Ramos (cell line): ENCODE results near the gene RLIM.
"Not testable (repeated sequence)": the region's sequence is repeated elsewhere in the genome, so short reads cannot be mapped to it uniquely, and the experiment has no call there.

Experiments used
- in situ Hi-C: fragments of 300-500 bp; cut with MboI; formaldehyde crosslinking; loops from one replicate; pipeline ENCODE4 v1.14.3; 2022; ENCODE audit warnings: low sequenced_read_pairs; ENCODE audit not compliant: unreplicated experiment

The RLIM gene

GRCh38 chrX:74614093-74614909 is at the start of gene RLIM:
RLIM (minus strand) TSS chrX:74614624; CDS start chrX:74595977, 18,647 bp downstream.
- in situ Hi-C loops, result no loop called here

- in situ Hi-C loops, result no loop called here
These were observed 41.8 kb upstream of the RLIM start for GRCh38 chrX:74656079-74656745.

- in situ Hi-C loops, result not testable (repeated sequence)
These were observed 40.5 kb upstream of the RLIM start for GRCh38 chrX:74654953-74655352.

GRCh38 chrX:74636749-74637314 is 22.4 kb upstream of the RLIM start:
- in situ Hi-C loops, result no loop called here

GRCh38 chrX:74613370-74614092 is 893 bp downstream of the RLIM start:
- in situ Hi-C loops, result no loop called here

- in situ Hi-C loops, result no loop called here
These were observed 7.6 kb downstream of the RLIM start for GRCh38 chrX:74606799-74607198.

GRCh38 chrX:74606342-74606741 is 8.1 kb downstream of the RLIM start:
- in situ Hi-C loops, result no loop called here

GRCh38 chrX:74603040-74603439 is 11.4 kb downstream of the RLIM start:
- in situ Hi-C loops, result no loop called here

GRCh38 chrX:74602142-74602541 is 12.3 kb downstream of the RLIM start:
- in situ Hi-C loops, result no loop called here

- in situ Hi-C loops, result no loop called here
These were observed 20.8 kb downstream of the RLIM start for GRCh38 chrX:74593593-74593992.

- in situ Hi-C loops, result no loop called here
These were observed 28.7 kb downstream of the RLIM start for GRCh38 chrX:74585766-74586165.

- in situ Hi-C loops, result no loop called here
These were observed 34.7 kb downstream of the RLIM start for GRCh38 chrX:74579597-74580198.

GRCh38 chrX:74578137-74578536 is 36.3 kb downstream of the RLIM start:
- in situ Hi-C loops, result no loop called here

- in situ Hi-C loops, result no loop called here
These were observed 57.0 kb downstream of the RLIM start for GRCh38 chrX:74557378-74557777.

- in situ Hi-C loops, result no loop called here
These were observed 62.5 kb downstream of the RLIM start for GRCh38 chrX:74551934-74552333.

- in situ Hi-C loops, result no loop called here
These were observed 64.1 kb downstream of the RLIM start for GRCh38 chrX:74550295-74550802.

GRCh38 chrX:74546984-74547383 is 67.4 kb downstream of the RLIM start:
- in situ Hi-C loops, result no loop called here

- in situ Hi-C loops, result no loop called here
These were observed 68.4 kb downstream of the RLIM start for GRCh38 chrX:74545880-74546523.

- in situ Hi-C loops, result no loop called here
These were observed 73.7 kb downstream of the RLIM start for GRCh38 chrX:74540635-74541249.
